ENCODE measurements around the gene COG1.

COG1 gene

DNA sequence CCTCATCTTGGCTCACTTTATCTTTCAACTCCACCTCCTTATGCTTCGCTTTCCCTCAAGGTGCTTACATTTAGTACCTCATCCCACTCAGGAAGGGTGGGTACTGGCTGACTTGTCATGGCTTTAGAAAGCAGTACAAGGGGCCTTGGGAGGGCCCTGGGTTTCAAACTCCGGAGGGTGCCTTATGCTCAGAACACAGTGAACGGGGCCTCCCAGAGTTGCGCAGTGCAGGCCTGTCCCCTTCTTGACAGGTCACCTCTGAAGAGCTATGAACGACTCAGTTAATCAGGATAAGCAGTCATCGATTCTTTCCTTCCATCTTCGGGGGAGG lies 6.0 kb downstream of the COG1 start:
- Histone ChIP-seq H3K27ac (ENCODE audit: low read length) (no peak overlapping the region), H3K27me3 (ENCODE audit: insufficient read depth, low read length, poor library complexity) (no peaks in the 10 kb centered on the region), H3K9ac (ENCODE audit: low read depth, low read length) (no peak overlapping the region), H3K79me2 (ENCODE audit: insufficient read depth, low read length) (peaks cover 15% of the 10 kb centered on the region), H3K4me1 (ENCODE audit: insufficient read depth, low read length) (peaks cover 9% of the 10 kb centered on the region), H2AFZ (ENCODE audit: low read depth, low read length) (no peak overlapping the region), H4K20me1 (ENCODE audit: insufficient read depth, low read length) (peaks cover 20% of the 10 kb centered on the region), H3K4me3 (ENCODE audit: low read depth in 1 of 2, low read length in 2 of 2) (no peak overlapping the region), H3K4me2 (ENCODE audit: insufficient read depth, low read length) (no peak overlapping the region), H3K36me3 (ENCODE audit: insufficient read depth, low read length) (peaks cover 85% of the 10 kb centered on the region), H3K9me3 (ENCODE audit: insufficient read depth, low read length, severe bottlenecking) (no peaks in the 10 kb centered on the region)
- ATAC-seq (ENCODE audit: insufficient read depth, low read depth) = no peak
- DNase-seq = no peak
- no peak for TF ChIP-seq EZH2 (IDR thresholded peaks at IDR 0.05; ENCODE audit: borderline replicate concordance, low read depth, low read length, severe bottlenecking)
- TF ChIP-seq, protein P1, sequence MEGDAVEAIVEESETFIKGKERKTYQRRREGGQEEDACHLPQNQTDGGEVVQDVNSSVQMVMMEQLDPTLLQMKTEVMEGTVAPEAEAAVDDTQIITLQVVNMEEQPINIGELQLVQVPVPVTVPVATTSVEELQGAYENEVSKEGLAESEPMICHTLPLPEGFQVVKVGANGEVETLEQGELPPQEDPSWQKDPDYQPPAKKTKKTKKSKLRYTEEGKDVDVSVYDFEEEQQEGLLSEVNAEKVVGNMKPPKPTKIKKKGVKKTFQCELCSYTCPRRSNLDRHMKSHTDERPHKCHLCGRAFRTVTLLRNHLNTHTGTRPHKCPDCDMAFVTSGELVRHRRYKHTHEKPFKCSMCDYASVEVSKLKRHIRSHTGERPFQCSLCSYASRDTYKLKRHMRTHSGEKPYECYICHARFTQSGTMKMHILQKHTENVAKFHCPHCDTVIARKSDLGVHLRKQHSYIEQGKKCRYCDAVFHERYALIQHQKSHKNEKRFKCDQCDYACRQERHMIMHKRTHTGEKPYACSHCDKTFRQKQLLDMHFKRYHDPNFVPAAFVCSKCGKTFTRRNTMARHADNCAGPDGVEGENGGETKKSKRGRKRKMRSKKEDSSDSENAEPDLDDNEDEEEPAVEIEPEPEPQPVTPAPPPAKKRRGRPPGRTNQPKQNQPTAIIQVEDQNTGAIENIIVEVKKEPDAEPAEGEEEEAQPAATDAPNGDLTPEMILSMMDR (IDR thresholded peaks at IDR 0.05; ENCODE audit: borderline replicate concordance, extremely low read depth, low read length, poor library complexity, severe bottlenecking) = no peak

DNA sequence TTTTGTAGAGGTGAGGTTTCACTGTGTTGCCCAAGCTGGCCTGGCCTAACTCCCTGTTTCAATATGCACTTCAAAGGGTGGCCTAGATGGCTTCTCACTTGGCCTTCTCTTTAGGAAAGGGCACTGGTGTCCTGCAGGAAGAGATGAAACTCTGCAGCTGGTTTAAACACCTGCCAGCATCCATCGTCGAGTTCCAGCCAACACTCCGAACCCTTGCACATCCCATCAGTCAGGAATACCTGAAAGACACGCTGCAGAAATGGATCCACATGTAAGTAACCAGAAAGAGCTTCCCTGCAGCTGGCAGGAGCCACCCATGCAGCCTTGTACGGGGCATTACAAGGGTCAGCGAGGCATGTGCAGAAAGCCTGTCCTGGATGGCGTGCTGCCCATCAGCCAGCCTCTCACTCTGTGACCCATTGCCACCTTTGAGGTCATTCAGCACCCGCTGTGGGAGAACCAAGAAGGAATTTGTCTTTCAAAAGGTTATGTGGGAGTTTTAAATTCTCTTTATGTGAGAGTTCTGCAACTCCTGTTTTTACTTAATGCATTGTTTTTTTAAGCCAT lies 7.0 kb downstream of the COG1 start:
- H3K4me3 ChIP-seq (ENCODE audit: low read depth in 1 of 2, low read length in 2 of 2) = no peak overlapping the region
- DNase-seq = no peak
- peaks cover 2% of the 10 kb centered on the region for H3K4me1 ChIP-seq (ENCODE audit: insufficient read depth, low read length)
- no peaks in the 10 kb centered on the region for H3K9me3 ChIP-seq (ENCODE audit: insufficient read depth, low read length, severe bottlenecking)
- H3K9ac ChIP-seq (ENCODE audit: low read depth, low read length) = no peak overlapping the region
- H3K79me2 ChIP-seq (ENCODE audit: insufficient read depth, low read length) = peaks cover 9% of the 10 kb centered on the region
- no peak overlapping the region for H2AFZ ChIP-seq (ENCODE audit: low read depth, low read length)
- no peaks in the 10 kb centered on the region for H3K27me3 ChIP-seq (ENCODE audit: insufficient read depth, low read length, poor library complexity)
- H3K36me3 ChIP-seq (ENCODE audit: insufficient read depth, low read length) = peaks cover 94% of the 10 kb centered on the region
- TF ChIP-seq, protein P1 (IDR thresholded peaks at IDR 0.05; ENCODE audit: borderline replicate concordance, extremely low read depth, low read length, poor library complexity, severe bottlenecking) = no peak
- no peak for TF ChIP-seq EZH2 (IDR thresholded peaks at IDR 0.05; ENCODE audit: borderline replicate concordance, low read depth, low read length, severe bottlenecking)
- no peak for ATAC-seq (ENCODE audit: insufficient read depth, low read depth)
- no peak overlapping the region for H3K27ac ChIP-seq (ENCODE audit: low read length)
- H4K20me1 ChIP-seq (ENCODE audit: insufficient read depth, low read length) = peaks cover 20% of the 10 kb centered on the region
- no peak overlapping the region for H3K4me2 ChIP-seq (ENCODE audit: insufficient read depth, low read length)

DNA sequence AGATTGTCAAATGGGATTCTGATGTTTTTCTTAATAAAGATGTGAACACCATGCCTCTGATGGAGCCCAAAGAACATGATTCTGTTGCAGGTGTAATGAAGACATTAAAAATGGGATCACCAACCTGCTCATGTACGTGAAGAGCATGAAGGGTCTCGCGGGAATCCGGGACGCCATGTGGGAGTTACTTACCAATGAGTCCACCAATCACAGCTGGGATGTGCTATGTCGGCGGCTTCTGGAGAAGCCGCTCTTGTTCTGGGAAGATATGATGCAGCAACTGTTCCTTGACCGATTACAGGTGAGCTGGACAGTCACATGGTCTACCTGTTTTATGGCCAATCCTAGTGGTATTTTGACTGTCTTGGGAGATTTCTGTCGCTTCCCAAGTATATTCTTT lies 7.6 kb downstream of the COG1 start:
- Histone ChIP-seq H4K20me1 (ENCODE audit: insufficient read depth, low read length) (peaks cover 20% of the 10 kb centered on the region), H3K79me2 (ENCODE audit: insufficient read depth, low read length) (peaks cover 3% of the 10 kb centered on the region; the same call in 1 of the 2 replicates), H3K4me1 (ENCODE audit: insufficient read depth, low read length) (no peaks in the 10 kb centered on the region), H3K4me2 (ENCODE audit: insufficient read depth, low read length) (no peak overlapping the region), H3K27me3 (ENCODE audit: insufficient read depth, low read length, poor library complexity) (no peaks in the 10 kb centered on the region), H2AFZ (ENCODE audit: low read depth, low read length) (no peak overlapping the region), H3K9ac (ENCODE audit: low read depth, low read length) (no peak overlapping the region), H3K27ac (ENCODE audit: low read length) (no peak overlapping the region), H3K4me3 (ENCODE audit: low read depth in 1 of 2, low read length in 2 of 2) (no peak overlapping the region), H3K36me3 (ENCODE audit: insufficient read depth, low read length) (peaks cover 96% of the 10 kb centered on the region), H3K9me3 (ENCODE audit: insufficient read depth, low read length, severe bottlenecking) (no peaks in the 10 kb centered on the region)
- DNase-seq (no peak), ATAC-seq (ENCODE audit: insufficient read depth, low read depth) (no peak)
- TF ChIP-seq EZH2 (IDR thresholded peaks at IDR 0.05; ENCODE audit: borderline replicate concordance, low read depth, low read length, severe bottlenecking) = no peak

DNA sequence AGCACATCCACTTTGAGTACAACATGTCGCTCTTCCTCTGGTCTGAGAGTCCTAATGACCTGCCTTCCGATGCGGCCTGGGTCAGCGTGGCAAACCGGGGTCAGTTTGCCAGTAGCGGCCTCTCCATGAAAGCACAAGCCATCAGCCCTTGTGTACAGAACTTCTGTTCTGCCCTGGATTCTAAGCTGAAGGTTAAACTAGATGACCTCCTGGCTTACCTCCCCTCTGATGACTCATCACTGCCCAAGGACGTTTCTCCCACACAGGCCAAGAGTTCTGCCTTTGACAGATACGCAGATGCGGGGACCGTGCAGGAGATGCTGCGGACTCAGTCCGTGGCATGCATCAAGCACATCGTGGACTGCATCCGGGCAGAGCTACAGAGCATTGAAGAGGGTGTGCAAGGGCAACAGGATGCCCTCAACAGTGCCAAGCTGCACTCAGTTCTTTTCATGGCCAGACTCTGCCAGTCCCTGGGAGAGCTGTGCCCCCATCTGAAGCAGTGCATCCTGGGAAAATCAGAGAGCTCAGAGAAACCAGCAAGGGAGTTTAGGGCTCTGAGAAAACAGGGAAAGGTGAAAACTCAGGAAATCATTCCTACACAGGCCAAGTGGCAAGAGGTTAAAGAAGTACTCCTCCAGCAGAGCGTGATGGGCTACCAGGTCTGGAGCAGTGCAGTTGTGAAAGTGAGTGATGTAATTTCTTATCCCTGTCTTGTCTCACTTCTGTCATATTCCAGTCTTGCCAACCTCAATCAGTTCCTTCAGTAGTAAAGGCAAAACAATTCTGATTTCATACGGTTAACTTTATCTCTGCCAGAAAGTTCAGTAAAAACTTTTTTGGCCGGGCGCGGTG lies 8.6 kb downstream of the COG1 start:
- Histone ChIP-seq H3K27me3 (ENCODE audit: insufficient read depth, low read length, poor library complexity) (no peaks in the 10 kb centered on the region), H3K4me3 (ENCODE audit: low read depth in 1 of 2, low read length in 2 of 2) (no peak overlapping the region), H3K9me3 (ENCODE audit: insufficient read depth, low read length, severe bottlenecking) (no peaks in the 10 kb centered on the region), H3K27ac (ENCODE audit: low read length) (no peak overlapping the region), H3K9ac (ENCODE audit: low read depth, low read length) (no peak overlapping the region), H3K4me2 (ENCODE audit: insufficient read depth, low read length) (no peak overlapping the region), H2AFZ (ENCODE audit: low read depth, low read length) (no peak overlapping the region), H4K20me1 (ENCODE audit: insufficient read depth, low read length) (peaks cover 20% of the 10 kb centered on the region), H3K79me2 (ENCODE audit: insufficient read depth, low read length) (peaks cover 3% of the 10 kb centered on the region; the same call in 1 of the 2 replicates), H3K36me3 (ENCODE audit: insufficient read depth, low read length) (peaks cover 98% of the 10 kb centered on the region), H3K4me1 (ENCODE audit: insufficient read depth, low read length) (no peaks in the 10 kb centered on the region)
- ATAC-seq (ENCODE audit: insufficient read depth, low read depth) (no peak), DNase-seq (no peak)
- no peak for TF ChIP-seq EZH2 (IDR thresholded peaks at IDR 0.05; ENCODE audit: borderline replicate concordance, low read depth, low read length, severe bottlenecking)

Data from DND-41 (cell line).